Heart right ventricle (tissue), 16 donors: ENCODE results near the gene PEDS1. TPM values are rescaled to one million over a fixed set of nuclear protein-coding genes. Genes with fewer than 3 reads are reported as not detected.

ENCODE experiments used
- ATAC-seq, 8 donors: fragments of 200-7000 bp; cut with Tn5 transposase; one replicate each; pipeline ENCODE4 v1.9.1; 2020; ENCODE audit warnings: mild to moderate bottlenecking in 8 of 8, moderate library complexity in 8 of 8, moderate number of reproducible peaks in 1 of 8
- DNase-seq, 2 donors: peaks; one replicate each; pipeline ENCODE4 v3.0.0-alpha.2; 2020
- H3K27ac ChIP-seq, 10 donors: fragments of 200-600 bp; sonication (generic) in 2 of 10; one replicate each; pipeline versions ENCODE4 v1.5.0 to v1.8.0; 2020 to 2022; ENCODE audit warnings: mild to moderate bottlenecking in 3 of 10
- H3K27me3 ChIP-seq, 7 donors: fragments of 200-600 bp; one replicate each; pipeline ENCODE4 v1.8.0; 2021 to 2022; ENCODE audit warnings: mild to moderate bottlenecking in 2 of 7
- H3K36me3 ChIP-seq, 9 donors: fragments of 200-600 bp; sonication (generic) in 1 of 9; one replicate each; pipeline versions ENCODE4 v1.5.0 to v1.8.0; 2020 to 2022; ENCODE audit warnings: mild to moderate bottlenecking in 2 of 9
- H3K4me1 ChIP-seq, 9 donors: fragments of 200-600 bp; sonication (generic) in 1 of 9; one replicate each; pipeline versions ENCODE4 v1.5.0 to v1.8.0; 2020 to 2022; ENCODE audit warnings: mild to moderate bottlenecking in 4 of 9
- H3K4me3 ChIP-seq, 10 donors: fragments of 200-600 bp; sonication (generic) in 2 of 10; one replicate each; pipeline versions ENCODE4 v1.5.0 to v1.8.0; 2020 to 2022; ENCODE audit warnings: mild to moderate bottlenecking in 7 of 10, moderate library complexity in 2 of 10
- H3K9me3 ChIP-seq, 11 donors: fragments of 200-600 bp in 10 of 11; sonication (generic) in 2 of 11; one replicate each; pipeline versions ENCODE4 v1.5.0 to v1.8.0; 2013 to 2022; ENCODE audit warnings: mild to moderate bottlenecking in 2 of 11, control low read depth in 1 of 11, moderate library complexity in 1 of 11
- CTCF ChIP-seq, 9 donors: fragments of 200-600 bp; sonication (generic) in 2 of 9; IDR thresholded peaks; one replicate each; pipeline versions ENCODE4 v1.5.0 to v1.8.0; 2021 to 2022; ENCODE audit warnings: antibody characterized with exemption in 9 of 9, mild to moderate bottlenecking in 5 of 9, moderate library complexity in 1 of 9
- WGBS, 2 donors: extraction: QIAGEN DNeasy Blood & Tissue Kit; methylation state at CpG; one replicate each; pipeline ENCODE4 v1.1.7; 2013; ENCODE audit warnings: inconsistent platforms in 1 of 2; 5-methylcytosine and 5-hydroxymethylcytosine counted together
- intact Hi-C, 10 donors: fragments of 100-400 bp; cut with DNase I; formaldehyde crosslinking; loops; one replicate each; pipeline versions ENCODE4 v1.11.1 to v1.14.2; 2022
- polyA plus RNA-seq, 2 donors: library from polyadenylated mRNA; stranded (reverse); fragments of 200-250 nt; gene quantifications; one replicate each; pipeline ENCODE4 v1.2.3, GENCODE V29; 2013
- total RNA-seq, 10 donors: library from RNA; stranded (reverse); fragmentation: NEBNext Ultra II Directional in 3 of 10; extraction: Animal tissue kit (Norgen Biotek cat#: 25700) in 3 of 10; gene quantifications; one replicate each; pipeline versions ENCODE4 v1.2.1 to v1.2.4, GENCODE V29; 2021 to 2023
- donor health status: Arrhythmogenic right ventricular cardiomyopathy.
- donor health status: ischemic (EF 13 %, LVEDD 7.1; RV severe dilation, severe dysfunction).
- donor health status: healthy with polysubstance abuse.
- donor health status: DM: no; HTN: yes; CAD: no.
- donor health status: DM: no; HTN: no; CAD: no.
- donor health status: ischemic (EF 25% LVEDD 6.9; RV normal size, moderate dysfunction).
- donor health status: ischemic (EF 25% LVEDD 5.7; RV mildly dilated, moderate dysfunction).
- donor health status: healthy.
- donor health status: DM: yes; HTN: yes; CAD: no.
- donor health status: Ischemic cardiomyopathy.
- donor health status: ischemic (EF 35%, LVEDD 5.7; RV mildly dilated, moderate dysfunction).
- donor health status: nonischemic (EF 11% LVEDD 7.7; RV severe dilation, severe dysfunction).
- donor health status: DM: yes; HTN: yes; CAD: no.
- donor health status: PGD.
- donor health status: ischemic (EF 29% LVEDD 5.4; RV normal size, mild dysfunction).
- donor health status: nonischemic (EF 23%, LVEDD 6.1; RV moderate dilation, normal function).

The PEDS1 gene
- total and polyA plus RNA-seq, 12 donors = 12.2 to 40.2 (median 24.7) TPM

- DNase-seq (no peak), ATAC-seq (no peak)
- Histone ChIP-seq H3K9me3 (peaks cover 0 to 5% (median 0%) of the 10 kb centered on the region in 11 donors), H3K27ac (peak overlapping the region in 7 of 10 donors; percentile 64 to 99 (median 99)), H3K27me3 (peaks cover 0 to 9% (median 0%) of the 10 kb centered on the region in 7 donors), H3K4me3 (peak overlapping the region in 7 of 10 donors; percentile 80 to 96 (median 90)), H3K36me3 (peaks cover 0 to 27% (median 0%) of the 10 kb centered on the region in 9 donors), H3K4me1 (peaks cover 7 to 38% (median 25%) of the 10 kb centered on the region in 9 donors)
- no peak for TF ChIP-seq CTCF (IDR thresholded peaks at IDR 0.05)
- 73 to 80% methylated on average over 7 of the region's 7 CpGs for WGBS, 2 donors
- intact Hi-C loops = loop anchor here in 8 of 10 donors (5.0 to 10.0 kb wide), 9 partner anchors 73 to 203 kb away; no protein-coding TSS in a partner anchor
These were observed 40.9 kb upstream of the PEDS1 start for GRCh38 chr20:50194422-50194830.

GRCh38 chr20:50193836-50194421 lies 40.4 kb upstream of the PEDS1 start:
- Histone ChIP-seq H3K27ac (peak overlapping the region; percentile 39 to 99 (median 99)), H3K27me3 (peaks cover 0 to 9% (median 0%) of the 10 kb centered on the region in 7 donors), H3K4me3 (peak overlapping the region; percentile 71 to 96 (median 88)), H3K4me1 (peaks cover 7 to 42% (median 25%) of the 10 kb centered on the region in 9 donors), H3K9me3 (peaks cover 0 to under 1% (median 0%) of the 10 kb centered on the region in 11 donors), H3K36me3 (peaks cover 0 to 27% (median 0%) of the 10 kb centered on the region in 9 donors)
- intact Hi-C loops = loop anchor here in 8 of 10 donors (5.0 to 10.0 kb wide), 9 partner anchors 73 to 203 kb away; no protein-coding TSS in a partner anchor
- ATAC-seq = peak in 1 of 8 donors; percentile 0
- DNase-seq = no peak
- WGBS, 2 donors = 57 to 59% methylated on average over 16 of the region's 16 CpGs
- TF ChIP-seq CTCF (IDR thresholded peaks at IDR 0.05) = no peak

GRCh38 chr20:50193199-50193835 lies 39.8 kb upstream of the PEDS1 start:
- peaks cover 0 to 27% (median 0%) of the 10 kb centered on the region in 9 donors for H3K36me3 ChIP-seq
- peaks cover 0 to 9% (median 0%) of the 10 kb centered on the region in 7 donors for H3K27me3 ChIP-seq
- DNase-seq (no peak), ATAC-seq (peak in 4 of 8 donors; percentile 5 to 12 (median 11))
- H3K27ac ChIP-seq = peak overlapping the region; percentile 64 to 99 (median 99)
- H3K4me3 ChIP-seq = peak overlapping the region; percentile 71 to 96 (median 88)
- no peak for TF ChIP-seq CTCF (IDR thresholded peaks at IDR 0.05)
- H3K9me3 ChIP-seq = no peaks in the 10 kb centered on the region
- intact Hi-C loops = loop anchor here in 8 of 10 donors (5.0 to 10.0 kb wide), 9 partner anchors 74 to 204 kb away; no protein-coding TSS in a partner anchor
- 53 to 55% methylated on average over 10 of the region's 10 CpGs for WGBS, 2 donors
- H3K4me1 ChIP-seq = peaks cover 7 to 42% (median 25%) of the 10 kb centered on the region in 9 donors
